Activated CD8-positive, alpha-beta memory T cell treated with anti-CD3 and anti-CD28 coated beads, Interleukin-2, amount 50 U/mL, for 1 hour (primary cell): ENCODE data around the gene LEPROT.

ENCODE experiments used
- DNase-seq: peaks from one replicate; pipeline ENCODE4 v3.0.0-alpha.2; 2020; ENCODE audit errors: extremely low read depth

The LEPROT gene

DNA sequence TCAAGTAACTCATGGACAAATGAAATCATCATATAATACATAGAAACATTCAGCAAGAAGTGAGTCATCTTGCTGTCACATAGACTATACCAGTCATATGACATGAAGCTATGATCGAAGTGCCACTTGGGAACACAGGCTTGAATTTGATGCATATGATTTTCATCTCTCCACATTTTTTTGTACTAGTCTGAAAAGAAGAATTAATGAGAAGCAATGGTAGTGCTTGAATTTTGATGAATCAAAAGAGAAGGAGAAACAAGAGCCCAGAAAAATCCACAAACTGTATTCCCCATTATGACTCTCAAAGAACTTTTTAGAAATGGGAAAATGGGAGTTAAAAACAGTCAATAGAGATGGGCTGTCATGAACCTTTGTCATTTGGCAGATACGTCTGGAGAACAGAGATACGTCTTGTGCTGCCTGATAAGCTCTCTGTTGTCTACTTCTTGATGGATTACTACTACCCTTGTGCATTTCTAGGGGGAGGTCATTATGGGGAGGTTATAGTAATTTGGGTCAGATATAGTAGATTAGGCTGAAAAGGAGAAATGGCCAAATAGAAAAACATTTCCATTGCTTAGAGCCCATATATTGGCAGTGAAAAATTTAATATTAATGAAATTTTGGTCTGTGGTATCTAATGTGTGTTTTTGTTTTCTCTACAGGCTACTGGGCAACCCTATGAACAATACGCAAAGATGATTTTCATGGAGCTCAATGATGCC is 8.0 kb upstream of the LEPROT start:
- DNase-seq: no peak

DNA sequence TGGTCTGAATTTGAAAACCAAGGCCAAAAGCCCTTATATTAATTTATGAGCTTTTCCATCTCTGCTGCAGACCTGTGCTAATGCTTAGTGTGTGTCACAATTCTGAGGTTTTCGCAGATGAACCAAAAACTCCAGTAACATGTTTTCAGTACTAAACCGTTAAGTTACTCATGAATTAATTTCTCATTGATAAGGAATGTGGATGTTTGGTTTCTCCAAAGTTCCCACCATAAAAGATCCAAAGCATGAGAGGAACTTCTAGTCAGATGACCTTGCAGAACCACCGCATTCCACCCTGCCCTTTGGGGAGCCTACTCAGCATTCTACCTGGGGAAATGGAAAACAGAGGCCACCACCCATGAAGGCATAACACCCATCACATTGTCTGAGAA is 7.5 kb upstream of the LEPROT start:
- no peak for DNase-seq

- no peak for DNase-seq
Observed at GRCh38 chr1:65414538-65414937, 5.9 kb upstream of the LEPROT start.

DNA sequence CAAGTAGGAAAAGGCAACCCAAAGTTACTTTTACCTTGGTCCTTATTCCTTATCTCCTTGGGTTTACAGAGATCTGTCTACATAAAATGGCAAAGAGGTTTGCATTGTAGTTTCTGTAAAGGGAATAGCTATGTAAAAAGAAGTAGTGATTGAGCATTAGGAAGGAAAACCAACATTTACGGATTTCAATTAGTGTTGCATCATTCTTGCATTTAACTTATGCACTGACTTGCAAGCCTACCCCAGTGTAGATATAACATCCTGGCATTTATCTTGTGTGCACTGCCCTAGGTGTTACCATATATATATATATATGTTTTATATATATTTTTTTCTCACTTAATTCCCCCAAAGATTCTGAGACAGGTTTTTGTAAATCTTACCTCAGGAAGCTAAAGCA is 3.7 kb upstream of the LEPROT start:
- DNase-seq: no peak

DNA sequence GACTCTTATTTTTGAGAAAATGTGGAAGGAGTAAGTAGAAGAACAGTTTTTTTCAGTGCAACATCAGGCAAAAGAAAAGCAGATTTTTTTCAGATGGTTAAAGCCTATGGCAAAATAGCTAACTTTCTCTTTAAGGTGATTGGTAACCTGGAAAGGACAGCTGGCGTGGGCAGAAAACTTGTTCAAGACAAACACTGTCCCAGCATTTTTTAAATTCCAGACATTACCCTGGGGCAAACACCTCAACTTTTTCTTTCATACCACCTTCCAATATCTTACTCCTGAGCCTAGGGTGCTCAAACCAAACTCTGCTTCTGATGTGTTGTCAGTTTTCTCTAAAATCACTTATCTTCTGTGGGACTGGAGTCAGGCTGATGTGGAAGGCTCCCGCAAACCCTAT is 2.7 kb upstream of the LEPROT start:
- DNase-seq: no peak

DNA sequence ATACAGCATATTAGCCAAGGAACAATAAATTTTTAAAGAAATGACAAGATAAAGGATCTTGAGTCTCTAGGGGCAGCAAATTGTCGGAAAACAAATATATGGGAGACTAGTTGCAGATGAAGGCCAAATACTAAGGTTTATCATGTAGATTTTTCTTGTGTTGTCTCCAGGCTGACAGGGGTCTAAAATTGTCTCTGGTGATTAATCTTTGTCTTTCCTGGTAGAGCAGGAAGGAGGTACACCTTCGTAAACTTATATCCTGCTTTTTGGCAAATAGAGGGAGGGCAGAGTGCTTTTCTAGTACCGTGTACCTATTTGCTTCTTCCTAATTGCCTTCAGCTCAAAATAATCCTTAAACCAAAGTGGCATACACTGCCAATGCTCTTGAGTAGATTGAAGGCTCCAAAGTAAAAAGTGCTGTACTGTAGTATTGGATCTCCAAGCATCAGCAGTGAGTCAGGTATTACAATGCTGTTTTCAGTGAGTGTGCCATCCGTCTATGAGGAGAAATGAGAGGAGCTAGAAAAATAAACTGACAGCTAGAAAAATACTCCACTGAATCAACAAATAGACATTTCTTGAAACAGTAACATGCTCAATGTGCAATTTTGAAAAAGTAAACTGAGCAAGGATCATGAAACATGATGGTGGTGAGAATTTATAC is 1.8 kb upstream of the LEPROT start:
- DNase-seq: no peak

DNA sequence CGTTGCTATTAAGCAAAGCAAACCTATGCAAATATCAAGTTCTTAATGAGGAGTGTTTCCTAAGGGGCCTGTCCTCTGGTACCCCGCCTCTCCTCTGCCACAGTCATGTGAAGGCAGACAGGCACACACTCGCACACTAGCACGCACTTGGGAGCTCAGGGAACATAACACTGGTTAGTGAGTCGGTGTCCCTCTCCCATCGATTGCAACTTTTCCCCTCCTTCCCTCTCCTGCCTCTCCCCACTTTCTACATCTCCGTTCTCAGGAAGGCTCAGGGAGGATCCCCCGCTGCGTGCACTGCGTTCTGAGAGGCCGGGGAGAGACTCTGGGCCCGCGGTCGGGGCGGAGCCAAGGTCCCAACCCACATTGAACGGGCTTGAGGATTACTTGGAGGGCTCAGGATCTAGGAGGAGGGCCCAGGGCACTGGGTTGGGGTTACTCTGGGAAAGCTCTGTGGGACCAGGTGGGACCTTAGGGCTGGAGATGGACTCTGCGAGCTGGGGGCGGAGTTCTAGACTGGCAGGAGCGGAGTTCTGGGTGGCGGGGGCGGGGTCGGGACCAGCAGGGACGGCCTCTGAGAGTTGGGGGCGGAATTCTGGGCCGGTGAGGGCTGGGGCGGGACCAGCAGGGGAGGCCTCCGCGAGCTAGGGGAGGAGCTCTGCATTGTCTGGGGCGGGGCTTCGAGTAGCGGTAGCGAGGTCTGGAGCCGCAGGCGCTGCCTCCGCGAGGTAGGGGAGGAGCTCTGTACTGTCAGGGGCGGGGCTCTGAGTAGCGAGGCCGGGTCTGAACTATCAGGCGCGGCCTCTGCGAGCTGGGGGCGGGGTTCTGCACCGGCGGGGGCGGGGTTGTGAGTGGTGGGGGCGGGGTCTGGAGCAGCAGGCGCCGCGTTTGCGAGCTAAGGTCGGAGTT is 533 bp upstream of the LEPROT start:
- peak; percentile 94 for DNase-seq

DNA sequence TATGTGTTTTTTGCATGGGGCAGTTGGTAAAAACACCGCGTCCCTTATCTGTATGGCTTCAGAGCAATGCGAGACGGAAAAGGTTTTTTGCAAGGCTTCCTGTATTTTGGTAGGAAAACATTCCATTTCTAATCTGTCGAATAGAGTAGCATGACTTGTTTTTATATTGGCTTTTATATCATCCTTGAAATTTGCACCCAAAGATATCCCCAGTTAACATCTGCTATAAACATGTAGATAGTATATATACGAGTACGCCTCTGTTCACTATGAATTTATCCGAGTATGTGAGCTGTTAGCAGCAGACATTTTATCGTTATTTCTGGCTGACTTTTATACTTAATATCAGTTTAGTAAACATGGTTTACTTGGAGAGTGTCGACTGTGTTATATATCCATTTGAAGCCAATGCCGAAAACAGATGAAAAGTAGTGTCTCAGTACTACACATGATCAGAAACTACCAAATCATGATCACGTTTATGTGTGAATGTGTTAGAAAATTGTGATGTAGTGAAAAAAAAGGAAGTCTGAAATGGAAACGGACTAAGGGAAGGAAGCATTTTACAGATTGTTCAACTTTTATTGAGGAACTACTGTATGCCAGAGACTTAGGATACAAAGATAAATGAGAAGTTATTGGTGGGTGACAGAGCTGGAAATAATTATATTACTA is 1.0 kb downstream of the LEPROT start:
- DNase-seq: no peak

DNA sequence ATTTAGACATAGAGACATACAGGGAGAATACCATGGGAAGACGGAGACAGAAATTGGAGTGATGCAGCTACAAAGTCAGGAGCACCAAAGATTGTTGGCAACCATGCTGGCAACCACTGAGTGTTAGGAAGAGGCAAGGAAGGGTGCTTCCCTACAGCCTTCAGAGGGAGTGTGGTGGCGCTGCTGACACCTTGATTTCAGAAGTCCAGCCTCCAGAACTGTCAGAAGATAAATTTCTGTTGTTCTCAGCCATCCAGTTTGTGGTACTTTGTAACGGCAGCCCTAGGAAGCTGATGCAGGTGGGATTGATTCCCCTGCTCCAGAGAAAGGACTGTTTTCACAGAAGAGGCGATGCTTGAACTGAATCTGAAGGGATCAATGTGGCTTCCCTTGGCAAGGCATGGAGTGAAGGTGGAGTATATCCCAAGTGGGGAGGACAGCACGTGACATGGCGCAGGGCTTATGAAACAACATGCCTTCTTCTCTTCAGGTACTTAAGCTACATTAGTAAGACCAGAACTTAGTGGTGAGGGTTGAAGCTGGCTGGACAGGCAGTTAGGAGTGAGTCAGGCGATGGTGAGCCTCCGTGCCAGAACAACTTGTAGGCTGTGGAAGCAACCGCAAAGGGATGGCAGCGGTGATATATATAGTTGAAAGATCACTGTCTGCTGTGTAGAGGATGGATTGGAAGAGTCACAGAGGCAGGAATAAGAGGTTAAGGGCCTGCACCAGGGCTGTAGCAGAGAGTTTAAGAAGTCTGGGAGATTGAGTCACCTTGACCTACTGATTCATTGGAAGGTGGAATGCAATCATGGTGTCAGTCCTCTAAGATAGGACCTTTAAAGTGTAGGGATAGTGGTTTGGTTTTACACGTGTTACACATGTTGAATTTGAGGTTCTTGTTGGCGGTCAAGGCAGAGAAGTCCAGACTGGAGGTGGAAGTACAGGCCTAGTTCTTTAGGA is 2.1 kb downstream of the LEPROT start:
- DNase-seq: no peak

- DNase-seq: no peak
Observed at GRCh38 chr1:65423884-65424572, 3.6 kb downstream of the LEPROT start.

DNA sequence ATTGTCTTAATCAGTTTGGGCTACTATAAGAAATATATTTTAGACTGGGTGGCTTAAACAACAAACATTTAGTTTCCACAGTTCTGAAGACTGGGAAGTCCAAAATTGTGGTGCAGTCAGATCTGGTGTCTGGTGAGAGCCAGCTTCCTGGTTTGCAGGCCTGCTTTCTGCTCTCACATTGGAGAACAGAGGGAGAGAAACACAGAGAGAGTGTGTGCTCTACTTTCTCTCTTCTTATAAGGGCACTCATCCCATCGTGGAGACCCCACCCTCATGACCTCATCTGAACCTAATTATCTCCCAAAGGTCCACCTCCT is 4.1 kb downstream of the LEPROT start:
- no peak for DNase-seq

DNA sequence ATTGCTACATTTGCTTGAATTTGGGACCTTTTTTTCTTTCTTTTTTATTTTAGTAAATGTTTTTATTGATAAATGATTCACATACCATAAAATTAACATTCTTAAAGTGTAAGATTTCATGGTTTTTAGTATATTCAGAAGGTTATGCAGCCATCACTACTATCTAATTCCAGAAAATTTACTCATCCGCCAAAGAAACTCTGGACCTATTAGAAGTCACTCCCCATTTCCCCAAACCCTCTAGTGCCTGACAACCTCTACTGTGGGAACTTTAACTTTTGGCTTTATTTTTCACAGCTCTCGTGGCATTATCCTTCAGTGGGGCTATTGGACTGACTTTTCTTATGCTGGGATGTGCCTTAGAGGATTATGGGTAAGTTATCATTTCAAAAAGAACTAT is 4.5 kb downstream of the LEPROT start:
- DNase-seq: no peak

DNA sequence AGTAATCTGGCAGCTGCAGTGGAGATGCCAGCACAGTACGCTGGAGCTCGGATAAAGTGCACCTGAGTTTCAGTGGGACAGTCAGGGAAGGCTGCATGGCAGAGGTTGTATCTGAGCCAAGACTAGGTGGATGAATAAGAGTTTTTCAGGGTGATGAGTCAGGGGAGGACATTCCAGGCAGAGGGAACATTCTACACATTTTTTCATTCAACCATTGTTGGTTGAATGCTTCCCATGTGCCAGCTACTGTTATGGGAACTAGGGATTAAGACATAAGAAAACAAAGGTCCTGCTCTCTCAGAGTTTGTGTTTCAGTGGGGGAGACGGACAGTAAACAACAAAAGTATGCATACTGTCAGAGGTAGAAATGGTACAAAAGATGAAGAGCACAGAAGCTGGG is 5.2 kb downstream of the LEPROT start:
- no peak for DNase-seq

GRCh38 chr1:65429078-65429477 is 8.6 kb downstream of the LEPROT start:
- no peak for DNase-seq

- no peak for DNase-seq
Observed at GRCh38 chr1:65429806-65430205, 9.3 kb downstream of the LEPROT start.

- no peak for DNase-seq
Observed at GRCh38 chr1:65431111-65431705, 10.7 kb downstream of the LEPROT start.

- DNase-seq: no peak
Observed at GRCh38 chr1:65432918-65433317, 12.4 kb downstream of the LEPROT start.

- DNase-seq: no peak
Observed at GRCh38 chr1:65434255-65434654, 13.8 kb downstream of the LEPROT start.

- no peak for DNase-seq
Observed at GRCh38 chr1:65434760-65435159, 14.3 kb downstream of the LEPROT start.

DNA sequence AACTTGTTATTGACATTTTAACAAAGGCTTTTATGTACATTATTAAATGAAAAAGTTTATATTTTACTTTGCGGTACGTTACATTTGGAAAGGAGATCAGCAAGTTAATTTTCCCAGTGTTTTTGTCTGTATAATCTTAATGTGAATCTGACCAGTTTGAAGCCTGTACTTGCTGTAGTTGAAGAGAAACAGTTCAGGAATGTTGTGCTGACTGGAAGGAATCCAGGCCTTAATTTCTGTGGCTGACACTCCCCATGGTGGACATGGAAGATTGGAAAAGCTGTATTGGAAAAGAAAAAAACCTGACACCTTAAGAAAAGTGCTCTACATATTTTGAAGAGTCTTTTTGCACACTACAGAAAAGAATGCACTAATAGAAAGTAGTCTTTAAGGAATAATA is 15.5 kb downstream of the LEPROT start:
- no peak for DNase-seq
